Prostate gland (tissue), 2 donors: Measurements from ENCODE around the gene ALDH9A1. TPM values are rescaled to one million over a fixed set of nuclear protein-coding genes. Genes with fewer than 3 reads are reported as not detected.
"Not testable (repeated sequence)": the region's sequence is repeated elsewhere in the genome, so short reads cannot be mapped to it uniquely, and the experiment has no call there.

Source experiments
- DNase-seq: peaks from one replicate; pipeline ENCODE4 v3.0.0-alpha.2; 2019; ENCODE audit warnings: low spot score
- H3K27ac ChIP-seq, 2 donors: fragments of 200-600 bp; sonication (generic); 2 replicates each; pipeline ENCODE4 v1.5.1; 2017 to 2019
- H3K27me3 ChIP-seq: fragments of 200-600 bp; sonication (generic); replicated peaks from 2 replicates; pipeline ENCODE4 v1.5.1; 2019; ENCODE audit not compliant: insufficient read depth
- H3K36me3 ChIP-seq, 2 donors: fragments of 200-600 bp; sonication (generic); 1 replicate in 1 of 2; 2 replicates in 1 of 2; pipeline versions ENCODE4 v1.5.1 to v1.8.1; 2017 to 2019
- H3K4me1 ChIP-seq: fragments of 200-600 bp; sonication (generic); replicated peaks from 2 replicates; pipeline ENCODE4 v1.5.1; 2019
- H3K4me3 ChIP-seq, 2 donors: fragments of 200-600 bp; sonication (generic); 2 replicates each; pipeline ENCODE4 v1.5.1; 2017 to 2019
- H3K9me3 ChIP-seq: fragments of 200-600 bp; sonication (generic); 2 replicates; pipeline ENCODE4 v1.5.1; 2017
- CTCF ChIP-seq, 4 experiments: fragments of 200-600 bp in 2 of 4; fragments of 450-650 bp in 2 of 4; sonication (generic) in 2 of 4; IDR thresholded peaks; 1 replicate in 3 of 4; 2 replicates in 1 of 4; pipeline ENCODE4 v1.5.1; 2016 to 2019; ENCODE audit warnings: antibody characterized with exemption in 4 of 4, mild to moderate bottlenecking in 2 of 4, moderate library complexity in 2 of 4
- POLR2A ChIP-seq: fragments of 450-650 bp; IDR thresholded peaks from one replicate; pipeline ENCODE4 v1.6.1; 2016; ENCODE audit warnings: antibody characterized with exemption, mild to moderate bottlenecking
- POLR2AphosphoS5 ChIP-seq: sonication (generic); formaldehyde crosslinking; IDR thresholded peaks from one replicate; pipeline ENCODE4 v1.6.1; 2017; ENCODE audit warnings: antibody characterized with exemption
- WGBS: methylation state at CpG from one replicate; pipeline ENCODE4 v1.1.5; 2018; 5-methylcytosine and 5-hydroxymethylcytosine counted together
- intact Hi-C: fragments of 100-400 bp; cut with DNase I; formaldehyde crosslinking; loops from one replicate; pipeline ENCODE4 v1.14.2; 2022
- total RNA-seq, 2 donors: library from RNA; depleted of rRNA; stranded (reverse); fragments of >200 nt; gene quantifications; one replicate each; pipeline ENCODE4 v1.1.0, GENCODE V29; 2016

The ALDH9A1 gene
- total RNA-seq, 2 donors from 2014 or later, result 172 to 206 TPM

- Histone ChIP-seq H3K9me3 (no peaks in the 10 kb centered on the region), H3K4me3 (no peak overlapping the region), H3K4me1 (peaks cover 5% of the 10 kb centered on the region), H3K27ac (no peak overlapping the region), H3K27me3 (no peaks in the 10 kb centered on the region), H3K36me3 (no peaks in the 10 kb centered on the region)
- intact Hi-C loops, result no loop called here
- TF ChIP-seq CTCF (IDR thresholded peaks at IDR 0.05), result no peak
- no peak for TF ChIP-seq POLR2A
- no peak for TF ChIP-seq POLR2AphosphoS5
- no peak for DNase-seq
- 88% methylated on average over 8 of the region's 8 CpGs for WGBS
Measured at GRCh38 chr1:165645654-165646366, 52.6 kb downstream of the ALDH9A1 start.

DNA sequence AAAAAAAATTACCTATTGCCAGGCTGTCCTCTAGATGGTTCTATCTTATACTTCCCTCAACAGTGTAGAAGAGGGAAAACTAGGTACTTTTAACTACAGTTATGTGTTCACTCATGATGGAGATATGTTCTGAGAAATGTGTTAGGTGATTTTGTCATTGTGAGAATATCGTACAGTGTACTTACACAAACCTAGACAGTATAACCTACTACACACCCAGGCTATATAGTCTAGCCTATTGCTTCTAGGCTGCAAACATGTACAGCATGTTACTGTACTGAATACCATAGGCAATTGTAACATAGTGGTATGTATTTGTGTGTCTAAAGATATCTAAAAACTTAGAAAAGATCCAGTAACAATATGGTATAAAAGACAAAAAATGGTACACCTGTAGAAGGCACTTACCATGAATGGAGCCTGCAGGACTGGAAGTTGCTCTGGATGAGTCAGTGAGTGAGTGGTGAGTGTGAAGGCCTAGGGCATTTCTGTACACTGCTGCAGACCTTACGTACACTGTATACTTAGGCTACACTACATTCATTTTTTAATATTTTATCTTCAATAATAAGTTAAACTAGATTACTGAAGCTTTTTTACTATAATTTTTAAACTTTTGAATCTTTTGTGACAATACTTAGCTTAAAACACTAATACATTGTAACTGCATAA lies 54.2 kb downstream of the ALDH9A1 start:
- WGBS, result 89% methylated on average over 2 of the region's 2 CpGs
- no peaks in the 10 kb centered on the region for H3K36me3 ChIP-seq
- no peaks in the 10 kb centered on the region for H3K27me3 ChIP-seq
- TF ChIP-seq POLR2AphosphoS5, result no peak
- TF ChIP-seq POLR2A, result no peak
- TF ChIP-seq CTCF (IDR thresholded peaks at IDR 0.05), result no peak
- no peaks in the 10 kb centered on the region for H3K9me3 ChIP-seq
- H3K4me1 ChIP-seq, result peaks cover 5% of the 10 kb centered on the region
- intact Hi-C loops, result no loop called here
- H3K27ac ChIP-seq, result no peak overlapping the region
- no peak for DNase-seq
- H3K4me3 ChIP-seq, result no peak overlapping the region

- TF ChIP-seq POLR2AphosphoS5 (no peak), CTCF (IDR thresholded peaks at IDR 0.05) (no peak), POLR2A (no peak)
- H3K27ac ChIP-seq, result no peak overlapping the region
- 64% methylated on average over 2 of the region's 2 CpGs for WGBS
- DNase-seq, result no peak
- intact Hi-C loops, result no loop called here
- peaks cover 5% of the 10 kb centered on the region for H3K4me1 ChIP-seq
- H3K4me3 ChIP-seq, result no peak overlapping the region
- no peaks in the 10 kb centered on the region for H3K9me3 ChIP-seq
- H3K27me3 ChIP-seq, result no peaks in the 10 kb centered on the region
- H3K36me3 ChIP-seq, result no peaks in the 10 kb centered on the region
Measured at GRCh38 chr1:165641231-165641987, 57.0 kb downstream of the ALDH9A1 start.

GRCh38 chr1:165639821-165640623 lies 58.3 kb downstream of the ALDH9A1 start:
- no peaks in the 10 kb centered on the region for H3K27me3 ChIP-seq
- H3K27ac ChIP-seq, result no peak overlapping the region
- no peaks in the 10 kb centered on the region for H3K9me3 ChIP-seq
- 100% methylated on average over 1 of the region's 1 CpG for WGBS
- intact Hi-C loops, result no loop called here
- no peaks in the 10 kb centered on the region for H3K36me3 ChIP-seq
- DNase-seq, result no peak
- H3K4me3 ChIP-seq, result no peak overlapping the region
- peaks cover 5% of the 10 kb centered on the region for H3K4me1 ChIP-seq
- TF ChIP-seq POLR2AphosphoS5 (no peak), CTCF (IDR thresholded peaks at IDR 0.05) (no peak), POLR2A (no peak)

- H3K27me3 ChIP-seq, DNase-seq, H3K27ac ChIP-seq, H3K36me3 ChIP-seq, intact Hi-C loops, H3K9me3 ChIP-seq, H3K4me1 ChIP-seq, H3K4me3 ChIP-seq: not testable (repeated sequence)
- 95% methylated on average over 7 of the region's 7 CpGs for WGBS
Measured at GRCh38 chr1:165638211-165638610, 60.2 kb downstream of the ALDH9A1 start.
